HPDE6-E6E7 (cell line): ENCODE data around the gene CGB5.
"Not testable (repeated sequence)": the region's sequence is repeated elsewhere in the genome, so short reads cannot be mapped to it uniquely, and the experiment has no call there.

Source experiments
- DNase-seq: peaks from one replicate; pipeline ENCODE4 v3.0.0; 2011; ENCODE audit warnings: missing footprints; ENCODE audit errors: extremely low spot score

Gene CGB5

DNA sequence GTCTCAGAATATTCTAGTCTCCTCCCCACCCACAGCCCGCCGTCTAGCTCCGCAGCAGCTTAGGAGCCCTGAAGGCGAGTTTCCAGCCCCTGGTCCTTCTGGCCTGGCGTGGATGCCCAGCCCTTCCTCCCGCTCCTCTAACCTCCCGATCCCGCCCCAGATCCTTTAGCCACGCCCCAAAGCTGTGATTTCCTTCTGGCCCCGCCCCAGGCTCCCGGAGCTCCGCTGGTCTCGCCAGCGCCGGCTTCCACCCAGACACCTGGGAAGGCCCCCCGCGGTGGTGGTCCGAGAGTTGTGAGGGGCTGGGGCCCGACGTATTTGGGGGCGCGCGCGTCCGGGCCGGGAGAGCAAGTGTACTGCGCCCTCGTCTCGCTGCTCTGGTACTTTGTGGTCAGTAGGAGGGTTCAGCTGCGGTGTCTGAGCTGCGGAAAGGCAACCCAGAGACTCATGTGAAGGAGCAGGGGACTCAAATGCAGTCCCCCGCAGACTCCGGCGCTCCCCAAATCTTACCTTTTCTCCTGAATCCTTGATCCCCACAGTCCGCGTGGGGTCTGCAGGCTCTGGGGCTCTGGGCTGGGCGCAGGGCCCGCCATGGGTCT lies 14.1 kb downstream of the CGB5 start, which contains the start of gene CGB7:
Gene CGB7, minus strand, starts transcription at position 114 of the 599 bp plus-strand sequence. CDS start 2,374 bp downstream, outside the sequence.
- DNase-seq = peak; percentile 74

DNA sequence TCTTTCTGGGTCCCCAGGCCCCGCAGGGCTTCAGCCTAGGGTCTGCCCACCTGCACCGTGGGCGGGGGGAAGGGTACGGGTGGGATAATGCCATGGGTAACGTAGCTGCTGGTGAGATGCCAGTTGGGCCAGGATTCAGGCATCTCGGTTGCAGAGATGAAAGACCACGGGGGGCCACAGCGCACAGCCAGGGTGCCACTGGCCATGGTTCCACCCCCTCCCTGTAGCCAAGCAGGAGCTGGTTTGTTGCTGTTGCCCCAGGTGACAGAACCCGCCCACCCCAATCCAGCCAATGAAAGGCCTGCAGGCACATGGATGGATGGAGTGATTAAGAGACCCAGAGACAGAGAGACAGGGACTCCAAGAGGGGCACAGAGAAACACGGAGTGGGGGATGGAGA lies 14.9 kb downstream of the CGB5 start:
- no peak for DNase-seq

DNA sequence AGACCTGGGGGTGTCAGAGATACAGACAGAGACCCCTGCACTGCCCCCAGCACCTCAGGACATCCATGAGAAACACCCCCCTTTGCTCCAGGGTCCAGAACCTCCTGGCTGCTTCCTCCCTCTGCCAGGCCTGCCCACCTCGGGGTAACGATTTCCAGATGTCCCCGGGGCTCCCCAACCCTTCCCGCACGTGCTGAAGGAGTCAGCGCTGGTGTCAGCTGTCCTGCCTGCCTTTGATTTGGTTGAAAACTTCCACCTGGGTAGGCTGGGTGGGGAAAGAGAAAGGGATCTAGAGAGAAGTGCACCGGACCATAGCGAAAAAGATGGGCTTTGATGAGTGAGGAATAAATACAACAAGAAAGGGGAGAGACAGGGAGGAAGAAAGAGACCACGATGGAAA lies 15.4 kb downstream of the CGB5 start:
- no peak for DNase-seq

DNA sequence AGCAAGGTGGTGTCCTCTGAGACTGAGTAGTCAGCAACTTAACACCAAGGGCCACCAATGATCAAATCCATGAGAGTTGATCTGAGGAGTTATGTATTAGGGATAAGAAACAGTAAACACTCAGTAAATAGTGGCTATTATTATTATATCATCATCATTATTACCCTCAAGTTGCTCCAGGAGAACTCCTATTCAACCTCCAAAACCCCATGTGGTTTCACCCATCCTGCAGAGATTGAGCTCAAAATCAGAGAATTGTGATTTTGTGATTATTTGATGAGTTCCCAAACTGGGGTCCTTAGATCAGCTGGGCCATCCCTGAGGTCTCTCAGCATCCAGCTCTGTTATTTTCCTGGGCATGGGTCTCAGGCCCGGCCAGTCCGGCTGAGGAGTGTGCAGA lies 17.4 kb downstream of the CGB5 start:
- DNase-seq = no peak

DNA sequence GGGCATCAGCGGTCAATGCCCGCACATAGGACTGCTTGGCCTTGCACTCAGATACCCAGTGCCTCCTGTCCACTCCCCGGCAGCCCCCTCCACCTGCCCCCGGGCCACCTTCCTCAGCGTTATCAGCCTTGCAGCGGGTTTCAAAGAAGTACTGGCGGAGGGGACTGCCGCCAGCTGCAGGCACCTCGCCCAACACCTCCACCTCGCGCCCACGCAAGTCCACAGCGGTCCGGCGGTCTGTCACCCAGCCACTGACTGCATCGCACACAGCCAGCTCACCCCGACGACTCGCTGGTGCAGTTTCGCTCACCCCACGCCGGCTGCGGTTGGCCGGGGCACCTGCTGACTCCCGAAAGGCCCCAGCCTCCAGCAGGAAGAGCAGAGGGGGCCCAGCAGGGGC lies 17.8 kb downstream of the CGB5 start:
- no peak for DNase-seq

DNA sequence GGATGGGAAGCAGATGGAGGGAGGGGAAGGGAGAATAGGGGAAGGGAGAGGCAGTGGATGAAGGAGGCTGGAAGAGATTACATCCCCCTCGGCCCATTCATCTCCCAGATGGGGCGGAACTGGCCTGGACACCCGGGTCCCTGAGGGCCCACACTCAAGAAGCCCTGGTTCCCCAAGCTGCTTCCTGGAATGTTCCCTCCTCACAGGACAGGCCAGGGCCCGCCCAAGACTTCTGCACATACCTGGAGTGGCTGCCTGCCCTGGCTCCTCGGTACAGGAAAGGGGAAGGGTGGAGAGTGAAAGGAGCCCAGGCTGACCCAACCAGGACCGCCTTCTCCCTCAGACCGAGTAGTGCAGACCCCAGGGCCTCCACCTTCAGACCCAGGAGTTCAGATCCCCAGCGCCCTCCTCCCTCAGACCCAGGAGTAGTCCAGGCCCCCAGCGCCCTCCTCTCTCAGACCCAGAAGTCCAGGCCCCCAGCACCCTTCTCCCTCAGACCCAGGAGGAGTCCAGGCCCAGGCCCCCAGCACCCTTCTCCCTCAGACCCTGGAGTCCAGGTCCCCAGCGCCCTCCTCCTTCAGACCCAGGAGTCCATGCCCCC lies 20.5 kb downstream of the CGB5 start:
- peak; percentile 84 for DNase-seq

DNA sequence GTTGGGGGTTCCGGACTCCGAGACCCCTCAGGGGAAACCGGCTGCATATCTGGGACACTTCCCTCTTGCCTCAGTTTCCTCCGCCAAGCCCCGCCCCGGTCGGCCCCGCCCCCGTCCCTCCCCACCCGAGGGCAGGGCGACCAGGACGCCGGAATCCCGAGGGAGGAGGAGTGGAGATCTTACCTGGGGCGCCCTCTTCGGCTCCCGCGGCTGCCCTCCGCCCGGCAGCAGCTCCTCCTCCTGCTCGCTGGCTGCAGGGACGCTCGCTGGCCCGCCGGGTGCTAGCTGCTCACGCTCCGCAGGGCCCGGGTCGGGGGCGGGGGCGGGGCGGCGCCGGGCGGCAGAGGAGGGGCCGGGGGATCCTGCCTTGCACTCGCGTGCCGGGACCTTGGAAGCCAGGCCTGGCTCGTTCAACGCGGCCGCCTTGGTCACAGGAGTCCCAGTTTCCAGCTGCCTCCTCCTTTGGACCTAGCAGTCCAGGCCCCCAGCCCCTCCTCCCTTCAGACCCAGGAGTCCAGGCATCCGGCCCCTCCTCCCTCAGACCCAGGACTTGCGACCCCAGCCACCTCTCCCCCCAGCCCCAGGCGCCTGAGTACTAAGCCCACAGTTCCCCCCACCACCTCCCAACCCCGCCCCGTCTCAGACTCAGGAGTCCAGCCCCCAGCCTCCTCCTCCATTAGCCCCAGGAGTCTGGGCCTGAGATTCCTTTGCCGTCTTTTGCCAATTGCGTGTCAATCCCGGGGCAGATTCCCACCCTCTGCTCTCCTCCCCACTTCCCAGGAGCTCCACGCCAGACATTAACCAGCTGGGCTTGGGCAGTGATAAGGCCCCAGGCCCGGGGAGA lies 21.3 kb downstream of the CGB5 start, which contains the start of gene NTF4:
Gene NTF4, minus strand, starts transcription at position 51 of the 844 bp plus-strand sequence. CDS start 2,821 bp downstream, outside the sequence.
- DNase-seq = peak; percentile 85

DNA sequence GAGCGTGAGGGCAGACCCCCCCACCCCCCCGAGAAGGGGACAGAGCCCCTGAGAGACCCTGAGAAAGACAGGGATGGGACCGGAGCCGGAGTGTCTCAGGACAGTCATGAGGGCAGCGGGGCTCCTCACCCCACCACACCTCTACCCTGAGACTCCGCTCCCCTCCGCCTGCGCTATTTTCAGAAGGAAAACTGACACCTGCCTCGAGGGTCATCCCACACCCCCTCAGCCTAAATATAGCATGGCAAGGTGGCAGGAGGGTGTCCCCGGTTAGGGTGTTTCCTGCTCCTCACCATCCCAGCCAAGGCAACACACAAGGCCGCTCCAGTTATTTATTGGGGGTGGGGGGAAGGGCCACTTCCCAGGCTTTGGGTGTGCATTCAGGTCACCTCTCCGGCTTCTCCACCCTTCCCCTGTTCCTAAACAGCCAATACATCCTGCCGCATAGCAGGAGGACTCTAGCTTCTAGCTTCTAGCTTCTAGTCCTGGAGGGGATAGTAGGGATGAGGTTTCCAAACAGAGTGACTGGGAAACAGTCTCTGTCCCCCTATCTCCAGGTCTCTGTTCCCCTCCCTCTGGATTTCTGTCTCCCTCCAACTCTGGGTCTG lies 22.4 kb downstream of the CGB5 start:
- DNase-seq = no peak

DNA sequence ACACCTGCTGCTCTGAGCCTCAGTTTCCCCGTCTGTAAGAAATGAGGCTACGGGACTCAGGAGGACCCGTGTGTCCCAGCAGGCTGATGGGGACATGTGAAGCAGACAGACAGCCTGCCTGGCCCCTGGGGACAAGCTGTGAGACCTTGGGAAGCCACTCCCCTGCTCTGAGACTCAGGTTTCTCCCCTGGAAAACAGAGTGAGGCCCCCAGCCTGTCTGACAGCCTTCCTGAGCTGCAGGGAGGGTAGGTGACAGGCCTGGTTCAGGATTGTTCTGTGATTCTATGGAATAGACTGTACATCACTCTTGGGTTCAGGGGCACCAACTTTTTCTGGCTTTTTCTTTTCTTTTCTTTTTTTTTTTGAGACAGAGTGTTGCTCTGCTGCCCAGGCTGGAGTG lies 23.9 kb downstream of the CGB5 start:
- no peak for DNase-seq

DNA sequence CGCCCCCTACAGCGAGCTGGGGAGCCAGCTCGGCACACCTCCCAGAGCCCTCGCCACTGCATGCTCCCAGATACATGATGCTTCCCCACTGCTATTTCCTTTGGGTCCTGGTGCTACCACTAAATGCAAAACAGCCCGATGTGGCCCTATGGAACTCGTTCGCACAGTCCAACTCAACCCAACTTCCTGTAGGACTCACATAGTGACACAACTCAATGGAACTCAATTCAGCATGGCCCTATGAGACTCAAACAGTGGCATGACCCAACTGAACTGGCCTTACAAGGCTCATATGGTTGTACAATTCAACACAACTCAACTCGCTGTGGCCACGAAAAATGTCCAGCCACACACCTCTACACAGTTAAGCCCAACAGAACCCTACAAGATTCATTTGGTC lies 25.4 kb downstream of the CGB5 start:
- no peak for DNase-seq

DNA sequence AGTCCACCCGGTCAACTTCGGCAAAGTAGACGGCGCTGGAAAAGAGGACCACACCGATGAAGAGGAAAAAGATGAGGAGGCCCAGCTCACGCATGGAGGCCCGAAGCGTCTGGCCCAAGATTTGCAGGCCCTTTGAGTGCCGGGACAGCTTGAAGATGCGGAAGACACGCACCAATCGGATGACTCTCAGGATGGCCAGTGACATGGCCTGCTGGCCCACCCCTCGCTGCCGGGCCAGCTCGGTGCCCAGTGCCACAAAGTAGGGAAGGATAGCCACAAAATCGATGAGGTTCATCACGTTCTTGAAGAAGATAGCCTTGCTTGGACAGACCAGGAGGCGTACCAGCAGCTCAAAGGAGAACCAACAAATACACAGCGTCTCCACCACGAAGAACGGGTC lies 26.8 kb downstream of the CGB5 start:
- no peak for DNase-seq

DNA sequence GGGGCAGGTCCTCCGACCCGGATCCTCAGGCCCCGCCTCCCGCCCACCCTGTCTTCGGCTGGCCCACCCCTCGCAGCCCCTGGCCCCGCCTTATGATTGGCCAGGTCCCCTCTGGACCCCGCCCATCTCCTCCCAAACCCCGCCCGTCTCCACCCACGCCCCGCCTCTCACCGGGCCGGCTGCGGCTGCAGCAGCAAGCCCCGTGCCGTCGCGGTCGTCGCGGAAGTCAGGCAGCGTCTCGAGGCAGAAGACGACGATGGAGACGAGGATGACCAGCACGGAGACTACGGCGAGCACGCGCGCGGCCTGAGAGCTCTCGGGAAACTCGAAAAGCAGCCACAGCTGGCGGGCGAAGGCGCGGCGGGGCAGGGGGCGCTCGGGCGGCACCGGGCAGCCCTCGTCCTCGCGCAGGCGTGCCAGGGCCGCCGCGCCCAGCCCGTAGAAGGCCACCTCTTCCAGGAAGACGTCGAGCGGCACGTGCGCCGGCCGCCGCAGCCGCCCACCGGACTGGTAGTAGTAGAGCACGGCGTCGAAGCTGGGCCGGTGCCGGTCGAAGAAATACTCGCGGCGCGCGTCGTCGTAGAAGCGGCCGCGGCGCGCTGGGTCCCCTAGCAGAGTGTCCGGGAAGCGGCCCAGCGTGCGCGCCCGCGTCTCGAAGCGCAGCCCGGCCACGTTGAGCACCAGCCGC lies 28.4 kb downstream of the CGB5 start:
- DNase-seq = no peak

DNA sequence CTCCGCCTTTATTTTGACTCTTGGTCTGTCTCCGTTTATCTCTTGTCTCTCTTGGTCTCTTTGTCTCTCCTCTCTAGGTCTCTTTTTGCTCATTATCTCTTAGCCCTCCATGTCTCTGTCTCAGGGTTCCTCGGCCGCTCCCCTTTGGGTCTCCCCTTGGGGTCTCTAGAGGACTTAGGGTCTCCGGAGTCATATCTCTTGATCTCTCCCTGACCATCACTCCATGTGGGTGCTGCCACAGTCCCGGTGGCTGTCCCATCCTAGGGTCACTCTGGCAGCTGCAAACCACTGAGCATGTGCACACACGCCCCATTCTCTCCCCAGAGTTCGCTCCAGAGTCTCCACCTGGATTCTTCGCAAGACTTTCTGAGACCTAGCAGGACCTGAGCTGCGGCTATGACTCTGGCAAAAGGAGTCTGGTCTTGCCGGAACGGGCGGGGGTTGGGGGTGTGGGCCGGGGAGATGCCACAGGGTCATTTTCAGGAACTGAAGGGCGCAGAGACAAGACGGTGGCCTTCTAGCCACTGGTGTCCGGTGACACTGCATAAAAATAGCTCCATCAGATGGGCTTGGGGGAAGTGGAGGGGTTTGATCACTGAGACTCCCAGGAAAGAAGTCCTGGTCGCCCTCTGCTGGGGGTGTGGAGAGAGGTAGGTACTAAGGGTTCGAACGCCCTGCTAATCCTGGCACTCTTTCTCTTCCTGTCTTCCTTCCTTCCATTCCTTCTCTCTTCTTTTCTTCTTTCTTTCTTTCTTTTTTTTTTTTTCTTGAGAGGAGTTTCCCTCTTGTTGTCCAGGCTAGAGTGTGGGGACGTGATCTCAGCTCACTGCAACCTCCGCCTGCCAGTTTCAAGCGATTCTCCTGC lies 30.1 kb downstream of the CGB5 start:
- DNase-seq = no peak

DNA sequence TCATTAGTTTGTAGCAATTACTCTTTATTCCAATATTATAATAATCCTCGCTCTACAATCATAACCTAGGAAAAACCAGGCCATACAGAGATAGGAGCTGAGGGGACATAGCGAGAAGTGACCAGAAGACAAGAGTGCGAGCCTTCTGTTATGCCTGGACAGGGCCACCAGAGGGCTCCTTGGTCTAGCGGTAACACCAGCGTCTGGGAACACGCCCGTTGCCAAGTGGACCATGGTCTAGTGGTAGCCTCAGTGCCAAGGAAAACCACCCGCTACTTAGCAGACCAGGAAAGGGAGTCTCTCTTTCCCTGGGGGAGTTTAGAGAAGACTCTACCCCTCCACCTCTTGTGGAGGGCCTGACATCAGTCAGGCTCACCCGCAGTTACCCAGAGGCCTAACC lies 31.2 kb downstream of the CGB5 start:
- not testable (repeated sequence) for DNase-seq

DNA sequence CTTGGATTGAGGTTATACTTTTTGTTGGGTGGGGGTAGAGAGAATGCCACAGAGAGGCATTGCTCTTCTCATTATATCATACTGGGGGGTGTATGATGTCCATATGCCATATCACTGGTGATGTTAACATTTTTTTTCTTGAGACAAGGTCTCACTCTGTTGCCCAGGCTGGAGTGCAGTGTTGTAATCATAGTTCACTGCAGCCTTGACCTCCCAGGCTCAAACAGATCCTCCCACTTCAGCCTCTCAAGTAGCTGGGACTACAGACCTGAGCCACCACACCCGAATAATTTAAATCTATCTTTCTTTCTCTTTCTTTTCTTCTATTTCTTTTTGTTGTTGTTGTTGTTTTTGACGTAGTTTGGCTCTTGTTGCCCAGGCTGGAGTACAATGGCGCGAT lies 36.7 kb downstream of the CGB5 start:
- no peak for DNase-seq

DNA sequence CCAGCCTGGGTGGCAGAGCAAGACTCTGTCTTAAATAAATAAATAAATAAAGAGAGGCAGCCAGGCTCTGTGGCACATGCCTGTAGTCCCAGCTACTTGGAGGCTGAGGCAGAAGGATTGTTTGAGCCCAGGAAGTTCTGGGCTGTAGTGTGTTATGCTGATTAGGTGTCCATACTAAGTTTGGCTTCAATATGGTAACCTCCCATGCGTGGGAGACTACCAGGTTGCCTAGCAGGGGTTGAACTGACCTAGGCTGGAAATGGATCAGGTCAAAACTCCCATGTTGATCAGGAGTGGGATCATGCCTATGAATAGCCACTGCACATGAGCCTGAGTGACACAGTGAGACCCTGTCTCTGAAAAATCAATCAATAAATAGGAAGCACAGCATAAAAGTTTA lies 37.6 kb downstream of the CGB5 start:
- no peak for DNase-seq

DNA sequence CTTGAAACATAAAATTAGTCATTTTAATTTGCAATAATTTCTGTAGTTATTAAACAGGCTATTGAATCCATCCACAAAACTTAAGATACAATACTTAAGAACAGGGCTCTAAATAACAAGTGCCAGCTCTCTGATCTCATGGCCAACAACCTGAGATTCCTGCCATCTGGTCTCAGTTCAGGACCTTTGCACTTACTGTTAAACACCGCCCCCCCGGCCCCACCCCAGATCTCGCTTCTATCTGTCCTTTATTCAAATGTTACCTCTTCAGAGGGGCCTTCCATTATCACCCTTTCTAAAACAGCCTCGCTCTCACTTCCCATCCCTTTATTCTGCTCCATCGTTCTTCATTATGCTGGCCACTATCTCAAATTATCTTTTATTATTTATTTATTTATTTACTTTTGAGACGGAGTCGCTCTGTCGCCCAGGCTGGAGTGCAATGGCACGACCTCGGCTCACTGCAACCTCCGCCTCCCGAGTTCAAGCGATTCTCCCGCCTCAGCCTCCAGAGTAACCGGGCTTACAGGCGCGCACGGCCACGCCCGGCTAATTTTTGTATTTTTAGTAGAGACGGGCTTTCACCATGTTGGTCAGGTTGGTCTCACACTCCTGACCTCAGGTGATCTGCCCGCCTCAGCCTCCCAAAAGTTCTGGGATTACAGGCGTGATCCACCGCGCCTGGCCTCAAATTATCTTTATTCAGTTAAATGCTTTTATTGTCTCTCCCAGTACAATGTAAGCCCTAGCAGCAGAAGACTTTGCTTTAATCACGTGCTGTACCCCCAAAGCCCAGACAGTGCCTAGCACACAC lies 40.8 kb downstream of the CGB5 start:
- no peak for DNase-seq

DNA sequence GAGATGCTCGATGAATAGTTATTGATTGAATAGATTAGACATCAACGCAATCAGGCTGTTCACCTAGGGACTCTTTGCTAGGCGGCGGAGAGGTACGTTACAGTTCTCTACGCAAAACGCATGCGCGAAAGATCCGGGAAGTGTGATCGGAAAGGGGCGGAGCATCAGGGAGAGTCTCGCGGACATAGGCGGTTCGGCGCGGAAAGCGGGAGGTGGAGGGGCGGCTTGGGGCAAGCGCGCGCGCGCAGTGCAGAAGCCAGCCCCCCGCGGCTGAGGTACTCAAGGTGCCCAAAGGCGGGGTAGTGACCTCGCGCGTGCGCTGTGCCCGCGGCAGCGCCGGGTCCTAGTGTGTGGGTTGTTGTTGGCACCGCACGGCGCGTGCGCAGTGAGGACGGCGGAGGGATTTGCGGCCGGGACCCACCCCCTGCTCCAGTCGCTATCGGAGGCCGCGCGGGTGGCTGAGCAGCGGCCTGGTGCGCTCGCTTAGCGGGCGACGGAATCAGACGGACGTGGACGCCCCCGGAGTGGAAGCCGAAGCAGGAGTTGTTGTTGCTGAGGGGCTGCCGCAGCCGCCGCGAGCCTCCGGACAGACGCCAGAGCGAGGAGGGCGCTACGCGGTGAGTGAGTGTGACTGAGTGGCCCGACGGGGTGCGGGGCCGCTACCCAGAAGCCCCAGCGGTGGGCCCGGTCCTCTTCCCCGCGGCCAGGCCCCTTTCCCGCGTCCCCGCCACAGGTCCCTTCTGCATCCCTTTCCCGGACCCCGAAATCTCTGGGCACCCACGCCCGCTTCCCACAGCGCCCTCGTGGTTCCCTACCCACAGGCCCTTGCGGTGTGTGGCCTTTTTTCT lies 41.6 kb downstream of the CGB5 start, which contains the start of gene SNRNP70:
Gene SNRNP70, plus strand, starts transcription at position 432 of the 848 bp plus-strand sequence. CDS start 964 bp downstream, outside the sequence.
- DNase-seq = peak; percentile 100

DNA sequence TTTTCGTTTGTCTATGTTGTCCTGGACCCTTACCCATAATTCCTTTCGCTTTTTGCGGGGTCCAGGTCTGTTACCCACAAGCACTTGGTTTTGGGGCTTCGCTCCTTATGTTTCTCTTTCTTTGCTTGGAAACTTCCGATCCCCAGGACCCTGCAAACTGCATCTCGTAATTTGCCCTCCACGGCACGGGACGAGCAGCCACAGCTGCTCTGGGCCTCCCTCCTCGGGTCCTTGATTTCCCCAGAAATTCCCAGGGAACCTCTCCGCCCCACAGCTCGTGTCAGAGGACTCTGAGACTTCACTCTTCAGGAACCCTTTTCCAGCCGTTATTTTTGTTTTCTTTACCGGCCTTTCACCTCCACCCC lies 42.2 kb downstream of the CGB5 start:
- DNase-seq = no peak
